ENCODE data around the gene CTDSP2.

Gene CTDSP2

DNA sequence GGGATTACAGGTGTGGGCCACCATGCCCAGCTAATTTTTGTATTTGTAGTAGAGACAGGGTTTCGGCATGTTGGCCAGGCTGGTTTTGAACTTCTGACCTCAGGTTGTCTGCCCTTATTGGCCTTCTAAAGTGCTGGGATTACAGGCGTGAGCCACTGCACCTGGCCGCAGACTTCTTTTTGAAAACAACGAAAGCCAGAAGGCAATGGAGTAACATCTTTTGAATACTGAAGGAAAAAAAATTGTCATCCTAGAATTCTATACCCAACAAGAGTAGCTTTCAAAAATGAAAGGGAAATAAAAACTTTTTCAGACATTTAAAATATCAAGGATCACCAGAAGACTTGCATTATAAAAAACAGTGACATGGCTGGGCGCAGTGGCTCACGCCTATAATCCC lies 38.7 kb upstream of the CTDSP2 start:
- Histone ChIP-seq H3K27me3 (ENCODE audit: insufficient read depth, poor library complexity, severe bottlenecking) (no peaks in the 10 kb centered on the region), H3K27ac (replicated peaks) (no peak overlapping the region), H3K4me3 (replicated peaks; ENCODE audit: insufficient read depth, low read length) (no peak overlapping the region)
- DNase-seq (ENCODE audit: low read depth in 1 of 2, low spot score in 1 of 2) = no peak
- no peak for TF ChIP-seq GABPA (IDR thresholded peaks at IDR 0.05; ENCODE audit: low read depth)
- no peak for TF ChIP-seq SPI1 (IDR thresholded peaks at IDR 0.05; ENCODE audit: borderline replicate concordance, low read depth)

DNA sequence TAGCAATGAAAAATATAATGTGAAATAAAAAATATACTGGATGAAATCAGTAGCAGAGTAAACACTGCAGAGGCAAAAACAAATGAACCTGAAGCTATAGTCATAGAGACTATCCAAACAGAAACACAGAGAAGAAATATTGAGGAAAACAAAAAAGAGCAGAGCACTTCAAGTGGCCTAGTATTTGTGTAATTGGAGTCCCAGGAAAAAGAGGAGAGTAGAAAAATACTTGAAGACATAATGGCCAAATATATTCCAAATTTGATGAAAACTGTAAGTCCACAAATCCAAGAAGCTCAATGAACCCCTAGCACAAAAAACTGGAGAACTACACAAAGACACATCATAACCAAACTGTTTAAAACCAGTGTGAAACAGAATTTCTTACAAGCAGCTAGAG lies 37.2 kb upstream of the CTDSP2 start:
- no peak for DNase-seq (ENCODE audit: low read depth in 1 of 2, low spot score in 1 of 2)
- H3K4me3 ChIP-seq (replicated peaks; ENCODE audit: insufficient read depth, low read length) = no peak overlapping the region
- H3K27ac ChIP-seq (replicated peaks) = no peak overlapping the region
- TF ChIP-seq REST (IDR thresholded peaks at IDR 0.05; ENCODE audit: insufficient replicate concordance, low read depth) = no peak
- TF ChIP-seq POLR2AphosphoS5 (IDR thresholded peaks at IDR 0.05; ENCODE audit: low read depth) = no peak
- TF ChIP-seq, protein P1, sequence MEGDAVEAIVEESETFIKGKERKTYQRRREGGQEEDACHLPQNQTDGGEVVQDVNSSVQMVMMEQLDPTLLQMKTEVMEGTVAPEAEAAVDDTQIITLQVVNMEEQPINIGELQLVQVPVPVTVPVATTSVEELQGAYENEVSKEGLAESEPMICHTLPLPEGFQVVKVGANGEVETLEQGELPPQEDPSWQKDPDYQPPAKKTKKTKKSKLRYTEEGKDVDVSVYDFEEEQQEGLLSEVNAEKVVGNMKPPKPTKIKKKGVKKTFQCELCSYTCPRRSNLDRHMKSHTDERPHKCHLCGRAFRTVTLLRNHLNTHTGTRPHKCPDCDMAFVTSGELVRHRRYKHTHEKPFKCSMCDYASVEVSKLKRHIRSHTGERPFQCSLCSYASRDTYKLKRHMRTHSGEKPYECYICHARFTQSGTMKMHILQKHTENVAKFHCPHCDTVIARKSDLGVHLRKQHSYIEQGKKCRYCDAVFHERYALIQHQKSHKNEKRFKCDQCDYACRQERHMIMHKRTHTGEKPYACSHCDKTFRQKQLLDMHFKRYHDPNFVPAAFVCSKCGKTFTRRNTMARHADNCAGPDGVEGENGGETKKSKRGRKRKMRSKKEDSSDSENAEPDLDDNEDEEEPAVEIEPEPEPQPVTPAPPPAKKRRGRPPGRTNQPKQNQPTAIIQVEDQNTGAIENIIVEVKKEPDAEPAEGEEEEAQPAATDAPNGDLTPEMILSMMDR (IDR thresholded peaks at IDR 0.05; ENCODE audit: insufficient read depth, low read length) = no peak
- TF ChIP-seq SPI1 (IDR thresholded peaks at IDR 0.05; ENCODE audit: borderline replicate concordance, low read depth) = no peak
- TF ChIP-seq GABPA (IDR thresholded peaks at IDR 0.05; ENCODE audit: low read depth) = no peak
- H3K27me3 ChIP-seq (ENCODE audit: insufficient read depth, poor library complexity, severe bottlenecking) = no peaks in the 10 kb centered on the region

- Histone ChIP-seq H3K4me3 (replicated peaks; ENCODE audit: insufficient read depth, low read length) (no peak overlapping the region), H3K27ac (replicated peaks) (no peak overlapping the region), H3K27me3 (ENCODE audit: insufficient read depth, poor library complexity, severe bottlenecking) (no peaks in the 10 kb centered on the region)
- TF ChIP-seq SPI1 (IDR thresholded peaks at IDR 0.05; ENCODE audit: borderline replicate concordance, low read depth) (no peak), GABPA (IDR thresholded peaks at IDR 0.05; ENCODE audit: low read depth) (no peak), REST (IDR thresholded peaks at IDR 0.05; ENCODE audit: insufficient replicate concordance, low read depth) (no peak)
- TF ChIP-seq, protein P1 (IDR thresholded peaks at IDR 0.05; ENCODE audit: insufficient read depth, low read length) = no peak
- DNase-seq (ENCODE audit: low read depth in 1 of 2, low spot score in 1 of 2) = no peak
Observed at GRCh38 chr12:57883057-57883456, 36.5 kb upstream of the CTDSP2 start.

GRCh38 chr12:57882575-57882974 lies 36.0 kb upstream of the CTDSP2 start:
- Histone ChIP-seq H3K27me3 (ENCODE audit: insufficient read depth, poor library complexity, severe bottlenecking) (no peaks in the 10 kb centered on the region), H3K27ac (replicated peaks) (no peak overlapping the region), H3K4me3 (replicated peaks; ENCODE audit: insufficient read depth, low read length) (no peak overlapping the region)
- no peak for TF ChIP-seq GABPA (IDR thresholded peaks at IDR 0.05; ENCODE audit: low read depth)
- no peak for TF ChIP-seq REST (IDR thresholded peaks at IDR 0.05; ENCODE audit: insufficient replicate concordance, low read depth)
- TF ChIP-seq SPI1 (IDR thresholded peaks at IDR 0.05; ENCODE audit: borderline replicate concordance, low read depth) = no peak
- TF ChIP-seq, protein P1 (IDR thresholded peaks at IDR 0.05; ENCODE audit: insufficient read depth, low read length) = no peak
- TF ChIP-seq POLR2AphosphoS5 (IDR thresholded peaks at IDR 0.05; ENCODE audit: low read depth) = no peak
- no peak for DNase-seq (ENCODE audit: low read depth in 1 of 2, low spot score in 1 of 2)
